ENCODE data around the gene HSPB7.
"Not testable (repeated sequence)": the region's sequence is repeated elsewhere in the genome, so short reads cannot be mapped to it uniquely, and the experiment has no call there.

HSPB7 gene

GRCh38 chr1:16054598-16055540 lies 37.0 kb upstream of the HSPB7 start:
- no peaks in the 10 kb centered on the region for H4K20me1 ChIP-seq (ENCODE audit: insufficient read depth)
- H3K27me3 ChIP-seq (ENCODE audit: insufficient read depth, low read depth): no peaks in the 10 kb centered on the region; the same call in 1 of the 2 replicates
- H2AFZ ChIP-seq (ENCODE audit: low read depth): no peak overlapping the region
- no peaks in the 10 kb centered on the region for H3K36me3 ChIP-seq (ENCODE audit: insufficient read depth)
- no peaks in the 10 kb centered on the region for H3K79me2 ChIP-seq (ENCODE audit: insufficient read depth, low read depth)
- no peaks in the 10 kb centered on the region for H3K4me1 ChIP-seq (ENCODE audit: low read depth, poor library complexity, severe bottlenecking)
- H3K4me3 ChIP-seq (IDR thresholded peaks at IDR 0.05; ENCODE audit: insufficient read depth, low read depth, low read length): no peak overlapping the region
- H3K4me2 ChIP-seq: no peak overlapping the region
- no peak overlapping the region for H3K9ac ChIP-seq
- TF ChIP-seq CTCF (conservative IDR thresholded peaks at IDR 0.05; ENCODE audit: low read depth, low read length): no peak
- no peak overlapping the region for H3K27ac ChIP-seq

- Histone ChIP-seq H3K4me3 (IDR thresholded peaks at IDR 0.05; ENCODE audit: insufficient read depth, low read depth, low read length) (no peak overlapping the region), H3K36me3 (ENCODE audit: insufficient read depth) (no peaks in the 10 kb centered on the region), H3K27me3 (ENCODE audit: insufficient read depth, low read depth) (no peaks in the 10 kb centered on the region; the same call in 1 of the 2 replicates), H2AFZ (ENCODE audit: low read depth) (no peak overlapping the region), H3K27ac (no peak overlapping the region), H3K4me1 (ENCODE audit: low read depth, poor library complexity, severe bottlenecking) (no peaks in the 10 kb centered on the region), H3K4me2 (no peak overlapping the region), H4K20me1 (ENCODE audit: insufficient read depth) (no peaks in the 10 kb centered on the region), H3K79me2 (ENCODE audit: insufficient read depth, low read depth) (no peaks in the 10 kb centered on the region), H3K9ac (no peak overlapping the region)
- TF ChIP-seq CTCF (conservative IDR thresholded peaks at IDR 0.05; ENCODE audit: low read depth, low read length): no peak
Measured at GRCh38 chr1:16053781-16054502, 36.1 kb upstream of the HSPB7 start.

- H3K4me1 ChIP-seq (ENCODE audit: low read depth, poor library complexity, severe bottlenecking); H2AFZ ChIP-seq (ENCODE audit: low read depth); H3K36me3 ChIP-seq (ENCODE audit: insufficient read depth); H3K4me2 ChIP-seq; H4K20me1 ChIP-seq (ENCODE audit: insufficient read depth); H3K27me3 ChIP-seq (ENCODE audit: insufficient read depth, low read depth); H3K9ac ChIP-seq; H3K4me3 ChIP-seq (IDR thresholded peaks at IDR 0.05; ENCODE audit: insufficient read depth, low read depth, low read length); H3K27ac ChIP-seq; H3K79me2 ChIP-seq (ENCODE audit: insufficient read depth, low read depth): not testable (repeated sequence)
Measured at GRCh38 chr1:16051949-16052348, 34.1 kb upstream of the HSPB7 start.

GRCh38 chr1:16051039-16051438 lies 33.2 kb upstream of the HSPB7 start:
- TF ChIP-seq CTCF (conservative IDR thresholded peaks at IDR 0.05; ENCODE audit: low read depth, low read length): no peak
- H3K4me1 ChIP-seq (ENCODE audit: low read depth, poor library complexity, severe bottlenecking): no peaks in the 10 kb centered on the region
- H3K27ac ChIP-seq: no peak overlapping the region
- H3K36me3 ChIP-seq (ENCODE audit: insufficient read depth): no peaks in the 10 kb centered on the region
- no peak overlapping the region for H3K4me2 ChIP-seq
- H3K4me3 ChIP-seq (IDR thresholded peaks at IDR 0.05; ENCODE audit: insufficient read depth, low read depth, low read length): no peak overlapping the region
- H3K27me3 ChIP-seq (ENCODE audit: insufficient read depth, low read depth): peaks cover 12% of the 10 kb centered on the region; the same call in 1 of the 2 replicates
- no peak overlapping the region for H2AFZ ChIP-seq (ENCODE audit: low read depth)
- H4K20me1 ChIP-seq (ENCODE audit: insufficient read depth): no peaks in the 10 kb centered on the region
- H3K9ac ChIP-seq: no peak overlapping the region
- no peaks in the 10 kb centered on the region for H3K79me2 ChIP-seq (ENCODE audit: insufficient read depth, low read depth)

All from KMS-11 (cell line).